H1 (cell line): ENCODE results near the gene TXLNA. TPM values are rescaled to one million over a fixed set of nuclear protein-coding genes. Genes with fewer than 3 reads are reported as not detected.
A peak's percentile ranks its signal among the peaks of the same experiment; 100 is the strongest.

Experiments used
- CHD7 ChIP-seq: fragments of 300-600 bp; sonication (generic); IDR thresholded peaks from 2 replicates; pipeline ENCODE4 v1.7.1; 2012; ENCODE audit warnings: low read length, moderate library complexity, mild to moderate bottlenecking, inconsistent platforms; ENCODE audit not compliant: insufficient replicate concordance
- MAX ChIP-seq: IDR thresholded peaks from 2 replicates; pipeline ENCODE4 v1.6.1; 2012; ENCODE audit warnings: inconsistent platforms
- RAD21 ChIP-seq, 2 experiments: IDR thresholded peaks in 1 of 2; conservative IDR thresholded peaks in 1 of 2; 2 replicates each; pipeline ENCODE4 v1.6.1; 2011; ENCODE audit warnings: low read depth in 2 of 2, low read length in 2 of 2, improper control_type of control experiment in 1 of 2, inconsistent platforms in 1 of 2, mild to moderate bottlenecking in 1 of 2, moderate library complexity in 1 of 2
- RFX5 ChIP-seq: IDR thresholded peaks from 2 replicates; pipeline ENCODE4 v1.6.1; 2011; ENCODE audit warnings: low read depth, low read length, improper control_type of control experiment, borderline replicate concordance
- SAP30 ChIP-seq: fragments of 300-600 bp; sonication (generic); IDR thresholded peaks from 2 replicates; pipeline ENCODE4 v1.7.1; 2012; ENCODE audit warnings: low read length, moderate library complexity, mild to moderate bottlenecking, inconsistent platforms; ENCODE audit not compliant: insufficient read depth, insufficient replicate concordance
- TAF1 ChIP-seq: IDR thresholded peaks from 2 replicates; pipeline ENCODE4 v1.6.1; 2011; ENCODE audit warnings: mild to moderate bottlenecking, low read depth, low read length
- USF2 ChIP-seq: IDR thresholded peaks from 2 replicates; pipeline ENCODE4 v1.6.1; 2011; ENCODE audit warnings: low read length, improper control_type of control experiment
- polyA plus RNA-seq, 7 experiments: library from polyadenylated mRNA; depleted of rRNA in 3 of 7; stranded (reverse) in 5 of 7; unstranded in 2 of 7; fragments of >200 nt in 5 of 7; fragments of 200-250 nt in 2 of 7; gene quantifications; 1 replicate in 5 of 7; 2 replicates in 1 of 7; 4 replicates in 1 of 7; pipeline versions ENCODE4 v1.2.1 to v1.2.3, GENCODE V29; 2011 to 2013; ENCODE audit warnings: missing spikeins in 2 of 7, mixed read lengths in 2 of 7
- total RNA-seq: library from RNA; stranded (reverse); fragmentation: NEBNext Ultra II Directional; extraction: Animal tissue kit (Norgen Biotek cat#: 25700); gene quantifications from 2 replicates; pipeline ENCODE4 v1.2.1, GENCODE V29; 2021

TXLNA gene
- total and polyA plus RNA-seq, 2 of the 8 experiments (the other 6 are each of a cell fraction or from before 2014, with no cell fraction given) = 31.3 to 46.9 TPM

- TF ChIP-seq CHD7 (no peak), SAP30 (no peak), RAD21 (IDR thresholded peaks at IDR 0.05 in 1 of 2, conservative IDR thresholded peaks at IDR 0.05 in 1 of 2; ENCODE audit: low read depth in 2 of 2, low read length in 2 of 2) (peak; percentile 76 to 87), TAF1 (no peak), USF2 (no peak), RFX5 (no peak), MAX (no peak)
Measured at GRCh38 chr1:32215629-32216480, 36.4 kb downstream of the TXLNA start (continued).
